Measurements from ENCODE around the gene LGALSL.

DNA sequence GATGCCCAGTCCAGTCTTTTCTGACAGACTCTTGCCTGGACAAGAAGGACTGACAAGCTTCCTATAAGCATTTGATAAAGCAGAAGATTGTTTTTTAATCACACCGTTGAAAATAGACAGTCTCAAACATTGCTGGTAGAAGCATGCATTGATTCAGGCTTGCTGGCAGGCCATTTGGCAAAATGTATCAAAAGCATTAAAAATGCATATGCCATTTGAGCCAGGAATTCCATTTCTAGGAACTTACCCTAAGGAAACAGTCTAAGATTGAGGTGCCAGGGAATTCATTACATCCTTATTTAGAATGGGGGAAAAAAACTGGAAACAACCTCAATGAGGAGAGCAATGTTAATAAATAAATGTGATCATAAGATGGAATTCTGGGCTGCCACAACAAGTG, 20.7 kb downstream of the LGALSL start:
- TF ChIP-seq, protein P1, sequence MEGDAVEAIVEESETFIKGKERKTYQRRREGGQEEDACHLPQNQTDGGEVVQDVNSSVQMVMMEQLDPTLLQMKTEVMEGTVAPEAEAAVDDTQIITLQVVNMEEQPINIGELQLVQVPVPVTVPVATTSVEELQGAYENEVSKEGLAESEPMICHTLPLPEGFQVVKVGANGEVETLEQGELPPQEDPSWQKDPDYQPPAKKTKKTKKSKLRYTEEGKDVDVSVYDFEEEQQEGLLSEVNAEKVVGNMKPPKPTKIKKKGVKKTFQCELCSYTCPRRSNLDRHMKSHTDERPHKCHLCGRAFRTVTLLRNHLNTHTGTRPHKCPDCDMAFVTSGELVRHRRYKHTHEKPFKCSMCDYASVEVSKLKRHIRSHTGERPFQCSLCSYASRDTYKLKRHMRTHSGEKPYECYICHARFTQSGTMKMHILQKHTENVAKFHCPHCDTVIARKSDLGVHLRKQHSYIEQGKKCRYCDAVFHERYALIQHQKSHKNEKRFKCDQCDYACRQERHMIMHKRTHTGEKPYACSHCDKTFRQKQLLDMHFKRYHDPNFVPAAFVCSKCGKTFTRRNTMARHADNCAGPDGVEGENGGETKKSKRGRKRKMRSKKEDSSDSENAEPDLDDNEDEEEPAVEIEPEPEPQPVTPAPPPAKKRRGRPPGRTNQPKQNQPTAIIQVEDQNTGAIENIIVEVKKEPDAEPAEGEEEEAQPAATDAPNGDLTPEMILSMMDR (IDR thresholded peaks at IDR 0.05) = no peak
- no peak for TF ChIP-seq POLR2AphosphoS5 (IDR thresholded peaks at IDR 0.05)
